GM23248 (cell line): ENCODE data around the gene NPAS3. TPM values are rescaled to one million over a fixed set of nuclear protein-coding genes. Genes with fewer than 3 reads are reported as not detected.

Source experiments
- DNase-seq: peaks from one replicate; pipeline ENCODE4 v3.0.0-alpha.2; 2015
- H2AFZ ChIP-seq: fragments of 200-600 bp; sonication (generic); 2 replicates; pipeline ENCODE4 v1.6.1; 2016; ENCODE audit warnings: antibody characterized with exemption
- H3F3A ChIP-seq: fragments of 200-600 bp; sonication (generic); 2 replicates; pipeline ENCODE4 v1.6.1; 2016; ENCODE audit warnings: mild to moderate bottlenecking, antibody characterized with exemption, mixed run types; ENCODE audit not compliant: insufficient read depth
- H3K27ac ChIP-seq: fragments of 200-600 bp; sonication (generic); 2 replicates; pipeline ENCODE4 v1.5.1; 2016; ENCODE audit warnings: mild to moderate bottlenecking
- H3K27me3 ChIP-seq: fragments of 200-600 bp; sonication (generic); replicated peaks from 2 replicates; pipeline ENCODE4 v1.6.1; 2016; ENCODE audit warnings: mild to moderate bottlenecking; ENCODE audit not compliant: insufficient read depth
- H3K36me3 ChIP-seq: fragments of 200-600 bp; sonication (generic); 2 replicates; pipeline ENCODE4 v1.6.1; 2016; ENCODE audit warnings: low read depth, mild to moderate bottlenecking
- H3K4me1 ChIP-seq: fragments of 200-600 bp; sonication (generic); 2 replicates; pipeline ENCODE4 v1.6.1; 2016; ENCODE audit warnings: mild to moderate bottlenecking; ENCODE audit not compliant: insufficient read depth
- H3K4me2 ChIP-seq: fragments of 200-600 bp; sonication (generic); one replicate; pipeline ENCODE4 v1.6.1; 2016; ENCODE audit warnings: mild to moderate bottlenecking; ENCODE audit not compliant: unreplicated experiment
- H3K4me3 ChIP-seq: fragments of 200-600 bp; sonication (generic); 2 replicates; pipeline ENCODE4 v1.5.1; 2016; ENCODE audit warnings: mild to moderate bottlenecking
- H3K79me2 ChIP-seq: fragments of 200-600 bp; sonication (generic); 2 replicates; pipeline ENCODE4 v1.6.1; 2016; ENCODE audit warnings: mild to moderate bottlenecking; ENCODE audit not compliant: insufficient read depth
- H3K9ac ChIP-seq: fragments of 200-600 bp; sonication (generic); 2 replicates; pipeline ENCODE4 v1.6.1; 2016; ENCODE audit warnings: mild to moderate bottlenecking
- H3K9me2 ChIP-seq: fragments of 200-600 bp; sonication (generic); 2 replicates; pipeline ENCODE4 v1.6.1; 2016; ENCODE audit warnings: mixed run types, mild to moderate bottlenecking, moderate library complexity; ENCODE audit not compliant: insufficient read depth
- H3K9me3 ChIP-seq: fragments of 200-600 bp; sonication (generic); one replicate; pipeline ENCODE4 v1.6.1; 2017; ENCODE audit warnings: low read depth
- H4K20me1 ChIP-seq: fragments of 200-600 bp; sonication (generic); 2 replicates; pipeline ENCODE4 v1.6.0; 2016; ENCODE audit not compliant: insufficient read depth
- EZH2 ChIP-seq: fragments of 200-600 bp; sonication (generic); IDR thresholded peaks from 2 replicates; pipeline ENCODE4 v1.6.1; 2018; ENCODE audit warnings: antibody characterized with exemption, mild to moderate bottlenecking; ENCODE audit not compliant: insufficient read depth, poor library complexity, severe bottlenecking
- EZH2phosphoT487 ChIP-seq: fragments of 200-600 bp; sonication (generic); IDR thresholded peaks from 2 replicates; pipeline ENCODE4 v1.6.1; 2018; ENCODE audit warnings: antibody characterized with exemption, moderate library complexity, mild to moderate bottlenecking, low read depth; ENCODE audit not compliant: insufficient read depth
- WGBS, 2 experiments: methylation state at CpG; one replicate each; pipeline ENCODE4 v1.1.6; 2015 to 2017; ENCODE audit warnings: low lambda C conversion rate in 2 of 2, low coverage in 1 of 2; ENCODE audit errors: missing lambda C conversion rate in 2 of 2; 5-methylcytosine and 5-hydroxymethylcytosine counted together
- in situ Hi-C: fragments of 300-500 bp; cut with MboI; formaldehyde crosslinking; loops from 2 replicates; pipeline ENCODE4 v1.15.0; 2020
- polyA plus RNA-seq: library from polyadenylated mRNA; unstranded; fragments of >200 nt; fragmentation: Nextera tagmentation; extraction: Ambion mirVana; gene quantifications from 2 replicates; pipeline ENCODE4 v1.2.1, GENCODE V29; 2016
- total RNA-seq: library from RNA; depleted of rRNA; stranded (reverse); fragments of >200 nt; shearing (Covaris generic); gene quantifications from 2 replicates; pipeline ENCODE4 v1.2.3, GENCODE V29; 2014

Gene NPAS3
- total and polyA plus RNA-seq, 2 experiments from 2014 or later: 0.65 TPM; not detected in 1

DNA sequence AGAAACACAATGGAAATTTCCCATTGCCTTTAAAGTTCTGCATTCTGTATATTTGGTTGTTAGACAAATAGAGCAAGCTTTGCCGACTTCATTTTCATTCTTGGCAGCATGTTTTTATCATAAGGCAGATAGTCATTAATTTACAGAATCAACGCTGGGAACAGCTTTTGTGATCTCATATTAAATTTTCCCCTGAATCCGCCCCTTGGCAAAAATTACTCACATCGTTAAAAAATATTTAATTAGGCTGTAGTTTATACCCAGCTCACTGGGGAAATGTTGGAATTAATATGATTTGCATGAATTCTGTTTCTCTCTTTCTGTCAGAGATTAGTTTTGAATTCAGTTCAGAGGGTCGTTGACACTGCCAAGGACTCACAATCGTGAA lies 714.6 kb downstream of the NPAS3 start:
- in situ Hi-C loops: no loop called here
- H3F3A ChIP-seq: no peaks in the 10 kb centered on the region
- H3K27ac ChIP-seq: no peak overlapping the region
- H3K36me3 ChIP-seq: no peaks in the 10 kb centered on the region
- H3K9ac ChIP-seq: no peak overlapping the region
- H3K4me1 ChIP-seq: peaks cover 18% of the 10 kb centered on the region; the same call in 1 of the 2 replicates
- no peak overlapping the region for H3K4me2 ChIP-seq
- TF ChIP-seq EZH2: no peak
- no peak for DNase-seq
- H3K27me3 ChIP-seq: no peaks in the 10 kb centered on the region
- H3K9me3 ChIP-seq: no peaks in the 10 kb centered on the region
- 54 to 63% methylated on average over 6 of the region's 6 CpGs for WGBS, 2 experiments
- H3K9me2 ChIP-seq: no peaks in the 10 kb centered on the region
- H3K79me2 ChIP-seq: no peaks in the 10 kb centered on the region
- H2AFZ ChIP-seq: no peak overlapping the region
- no peak overlapping the region for H3K4me3 ChIP-seq
- no peaks in the 10 kb centered on the region for H4K20me1 ChIP-seq

DNA sequence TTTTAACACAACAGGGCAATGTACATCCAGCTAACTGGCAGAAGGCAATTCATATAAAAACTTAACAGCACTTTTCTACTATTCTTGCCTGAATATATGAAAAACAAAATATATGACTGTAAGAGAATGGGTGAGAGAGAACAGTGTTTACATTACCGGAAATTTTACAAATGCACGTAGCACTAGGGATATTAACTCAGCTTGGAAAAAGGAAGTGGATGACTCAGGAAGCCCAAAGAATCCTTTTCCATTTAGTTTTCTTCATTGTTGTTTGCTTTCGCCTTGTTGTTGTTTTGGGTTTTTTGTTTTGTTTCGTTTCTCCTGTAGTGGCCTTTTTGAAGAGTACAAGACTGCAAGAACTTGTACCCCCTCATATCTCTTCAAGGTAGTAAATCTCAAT lies 716.7 kb downstream of the NPAS3 start:
- H3F3A ChIP-seq: no peaks in the 10 kb centered on the region
- no peak overlapping the region for H3K4me2 ChIP-seq
- H3K27ac ChIP-seq: no peak overlapping the region
- no peak for DNase-seq
- H3K27me3 ChIP-seq: no peaks in the 10 kb centered on the region
- no peak for TF ChIP-seq EZH2
- TF ChIP-seq EZH2phosphoT487: no peak
- no peaks in the 10 kb centered on the region for H3K79me2 ChIP-seq
- H3K9me3 ChIP-seq: no peaks in the 10 kb centered on the region
- WGBS, 2 experiments: 92% methylated on average over 4 of the region's 4 CpGs
- no peak overlapping the region for H3K9ac ChIP-seq
- H4K20me1 ChIP-seq: no peaks in the 10 kb centered on the region
- no peak overlapping the region for H3K4me3 ChIP-seq
- in situ Hi-C loops: no loop called here
- 0 out of 2 replicates have a peak, but pooled peaks cover 7% of the 10 kb centered on the region for H3K4me1 ChIP-seq
- H3K36me3 ChIP-seq: no peaks in the 10 kb centered on the region
- H2AFZ ChIP-seq: no peak overlapping the region
- H3K9me2 ChIP-seq: no peaks in the 10 kb centered on the region

DNA sequence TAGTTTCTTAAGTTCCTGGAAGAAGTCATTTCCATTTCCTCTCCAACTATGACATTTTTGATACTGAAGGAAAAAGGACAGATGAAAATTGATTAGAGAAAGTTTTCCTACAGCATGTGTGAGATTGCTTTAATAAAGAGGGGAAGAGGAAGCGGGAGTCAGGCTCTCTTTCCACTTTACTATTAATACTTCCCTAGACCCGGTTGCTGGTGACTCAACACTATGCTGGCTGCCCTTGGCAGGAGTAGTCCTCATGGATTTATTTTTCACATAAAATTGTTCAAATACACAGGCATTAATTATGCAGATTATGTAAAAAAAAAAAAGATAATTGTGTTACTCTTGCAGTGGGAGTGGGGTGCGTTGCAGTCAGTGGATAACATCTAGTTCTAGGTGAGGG lies 718.8 kb downstream of the NPAS3 start:
- Histone ChIP-seq H3K36me3 (no peaks in the 10 kb centered on the region), H3F3A (no peaks in the 10 kb centered on the region), H3K9me3 (no peaks in the 10 kb centered on the region), H3K79me2 (no peaks in the 10 kb centered on the region), H3K27me3 (no peaks in the 10 kb centered on the region), H3K4me1 (0 out of 2 replicates have a peak, but pooled peaks cover 7% of the 10 kb centered on the region), H3K9ac (no peak overlapping the region), H3K9me2 (no peaks in the 10 kb centered on the region), H2AFZ (no peak overlapping the region), H3K4me2 (no peak overlapping the region), H4K20me1 (no peaks in the 10 kb centered on the region), H3K27ac (no peak overlapping the region), H3K4me3 (no peak overlapping the region)
- in situ Hi-C loops: no loop called here
- 31 to 41% methylated on average over 3 of the region's 3 CpGs for WGBS, 2 experiments
- TF ChIP-seq EZH2phosphoT487: no peak
- TF ChIP-seq EZH2: no peak
- DNase-seq: peak; percentile 63

DNA sequence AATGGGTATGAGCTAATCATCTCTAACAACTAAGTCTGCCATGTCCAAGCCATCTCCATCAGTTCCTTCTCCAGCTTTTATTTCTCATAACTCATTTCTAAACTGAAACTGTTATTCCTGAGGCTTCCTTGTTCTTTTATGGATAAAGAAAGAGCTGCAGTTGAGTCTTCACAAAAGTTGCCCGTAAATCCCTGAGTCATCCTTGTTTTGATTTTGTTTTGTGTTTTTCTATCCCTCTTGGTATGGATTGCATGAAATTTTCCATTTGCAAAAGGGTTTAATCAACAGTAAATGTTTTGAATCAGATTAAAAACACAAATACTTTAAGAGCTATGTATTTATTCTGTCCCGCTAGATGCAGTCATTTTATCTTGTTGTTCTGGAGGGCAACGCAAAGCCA lies 721.6 kb downstream of the NPAS3 start:
- Histone ChIP-seq H3F3A (no peaks in the 10 kb centered on the region), H3K27me3 (no peaks in the 10 kb centered on the region), H2AFZ (no peak overlapping the region), H3K9me2 (no peaks in the 10 kb centered on the region), H3K79me2 (no peaks in the 10 kb centered on the region), H3K9me3 (no peaks in the 10 kb centered on the region), H3K27ac (no peak overlapping the region), H3K4me2 (no peak overlapping the region), H3K9ac (no peak overlapping the region), H3K36me3 (no peaks in the 10 kb centered on the region), H3K4me1 (0 out of 2 replicates have a peak, but pooled peaks cover 7% of the 10 kb centered on the region), H4K20me1 (no peaks in the 10 kb centered on the region), H3K4me3 (no peak overlapping the region)
- DNase-seq: no peak
- WGBS, 2 experiments: 90 to 99% methylated on average over 3 of the region's 3 CpGs
- TF ChIP-seq EZH2: no peak
- TF ChIP-seq EZH2phosphoT487: no peak
- in situ Hi-C loops: no loop called here

DNA sequence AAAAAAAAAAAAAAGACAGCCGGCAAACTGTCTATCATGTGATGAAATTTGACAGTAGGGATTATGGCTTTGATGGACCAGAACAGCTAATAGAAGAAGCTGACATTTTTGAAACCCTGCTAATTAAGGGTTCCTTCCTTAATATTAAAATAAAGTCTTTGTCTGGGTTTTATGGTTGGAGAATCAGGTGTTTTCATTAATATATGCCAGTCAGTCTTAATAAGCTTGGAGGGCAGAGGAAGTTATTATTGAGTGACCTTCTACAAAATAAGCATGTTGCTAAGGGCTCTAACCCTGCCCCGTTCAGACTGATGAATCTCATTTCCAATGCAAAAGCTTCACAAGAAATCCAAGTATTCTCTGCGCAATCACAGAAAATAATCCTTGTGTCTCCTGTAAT lies 722.4 kb downstream of the NPAS3 start:
- in situ Hi-C loops: no loop called here
- TF ChIP-seq EZH2phosphoT487: no peak
- TF ChIP-seq EZH2: no peak

More for the DNA sequence above, 722.4 kb downstream of the NPAS3 start:
- Histone ChIP-seq H2AFZ (no peak overlapping the region), H3K9me3 (no peaks in the 10 kb centered on the region), H3K4me3 (no peak overlapping the region), H3K9me2 (no peaks in the 10 kb centered on the region), H3K79me2 (no peaks in the 10 kb centered on the region), H3K27ac (no peak overlapping the region), H3K27me3 (no peaks in the 10 kb centered on the region), H3K36me3 (no peaks in the 10 kb centered on the region), H3K4me2 (no peak overlapping the region), H3K9ac (no peak overlapping the region), H4K20me1 (no peaks in the 10 kb centered on the region), H3F3A (no peaks in the 10 kb centered on the region), H3K4me1 (0 out of 2 replicates have a peak, but pooled peaks cover 7% of the 10 kb centered on the region)
- no peak for DNase-seq
- WGBS, 2 experiments: 79 to 81% methylated on average over 3 of the region's 3 CpGs
